Daoy (cell line): ENCODE results near the gene APOC3. TPM values are rescaled to one million over a fixed set of nuclear protein-coding genes. Genes with fewer than 3 reads are reported as not detected.

Experiments
- DNase-seq: peaks from one replicate; pipeline ENCODE4 v3.0.0-alpha.2; 2015; ENCODE audit warnings: low read depth
- total RNA-seq: library from RNA; depleted of rRNA; stranded (reverse); fragments of >200 nt; shearing (Covaris generic); gene quantifications from 2 replicates; pipeline ENCODE4 v1.2.3, GENCODE V29; 2014

APOC3 gene
- total RNA-seq, 1 experiment from 2014 or later, result not detected

- DNase-seq, result no peak
Observed at GRCh38 chr11:116804001-116804400, 25.7 kb upstream of the APOC3 start.

GRCh38 chr11:116807601-116808261 lies 22.0 kb upstream of the APOC3 start:
- no peak for DNase-seq

GRCh38 chr11:116808262-116809175 lies 21.2 kb upstream of the APOC3 start:
- DNase-seq, result no peak

GRCh38 chr11:116811194-116811593 lies 18.5 kb upstream of the APOC3 start:
- no peak for DNase-seq

- DNase-seq, result no peak
Observed at GRCh38 chr11:116812109-116812508, 17.6 kb upstream of the APOC3 start.

GRCh38 chr11:116813170-116813569 lies 16.5 kb upstream of the APOC3 start:
- no peak for DNase-seq

GRCh38 chr11:116813781-116814471 lies 15.8 kb upstream of the APOC3 start:
- DNase-seq, result no peak

GRCh38 chr11:116814502-116814901 lies 15.2 kb upstream of the APOC3 start:
- no peak for DNase-seq

GRCh38 chr11:116819049-116819448 lies 10.7 kb upstream of the APOC3 start:
- DNase-seq, result no peak

GRCh38 chr11:116821050-116821918 lies 8.4 kb upstream of the APOC3 start:
- no peak for DNase-seq

- DNase-seq, result no peak
Observed at GRCh38 chr11:116822575-116822974, 7.1 kb upstream of the APOC3 start.

GRCh38 chr11:116823031-116823843 lies 6.5 kb upstream of the APOC3 start, which contains the start of gene APOA4:
TSS of gene APOA4 (minus strand) at chr11:116823304. CDS start at chr11:116823191, 113 bp downstream.
- DNase-seq, result no peak

GRCh38 chr11:116825434-116825833 lies 4.3 kb upstream of the APOC3 start:
- no peak for DNase-seq

GRCh38 chr11:116825854-116826750 lies 3.6 kb upstream of the APOC3 start:
- DNase-seq, result no peak

- no peak for DNase-seq
Observed at GRCh38 chr11:116826751-116827431, 2.8 kb upstream of the APOC3 start.

GRCh38 chr11:116827461-116827860 lies 2.2 kb upstream of the APOC3 start:
- DNase-seq, result no peak

- DNase-seq, result no peak
Observed at GRCh38 chr11:116828632-116829524, 829 bp upstream of the APOC3 start.
